Measurements from ENCODE around the gene CREB1.

The CREB1 gene

GRCh38 chr2:207546822-207547221 lies 17.1 kb downstream of the CREB1 start:
- no peak for FAIRE-seq

- FAIRE-seq = no peak
These were observed 19.4 kb downstream of the CREB1 start for GRCh38 chr2:207549145-207549544.

- no peak for FAIRE-seq
These were observed 28.3 kb downstream of the CREB1 start for GRCh38 chr2:207558079-207558491.

GRCh38 chr2:207561386-207562080 lies 31.8 kb downstream of the CREB1 start:
- FAIRE-seq = no peak

- FAIRE-seq = no peak
These were observed 36.2 kb downstream of the CREB1 start for GRCh38 chr2:207565736-207566500.

- no peak for FAIRE-seq
These were observed 37.9 kb downstream of the CREB1 start for GRCh38 chr2:207567671-207568070.

- no peak for FAIRE-seq
These were observed 41.6 kb downstream of the CREB1 start for GRCh38 chr2:207571370-207571769.

- FAIRE-seq = no peak
These were observed 55.2 kb downstream of the CREB1 start for GRCh38 chr2:207584952-207585351.

- no peak for FAIRE-seq
These were observed 57.5 kb downstream of the CREB1 start for GRCh38 chr2:207587305-207587704.

- FAIRE-seq = no peak
These were observed 59.4 kb downstream of the CREB1 start for GRCh38 chr2:207589143-207589542.

- FAIRE-seq = no peak
These were observed 63.5 kb downstream of the CREB1 start for GRCh38 chr2:207593277-207593676.

GRCh38 chr2:207594264-207594663 lies 64.5 kb downstream of the CREB1 start:
- no peak for FAIRE-seq

- FAIRE-seq = no peak
These were observed 65.0 kb downstream of the CREB1 start for GRCh38 chr2:207594731-207595130.

- peak; percentile 59 for FAIRE-seq
These were observed 69.9 kb downstream of the CREB1 start for GRCh38 chr2:207599636-207600035.

- peak; percentile 51 for FAIRE-seq
These were observed 70.5 kb downstream of the CREB1 start for GRCh38 chr2:207600231-207600630.

- no peak for FAIRE-seq
These were observed 72.0 kb downstream of the CREB1 start for GRCh38 chr2:207601774-207602173.

GRCh38 chr2:207603486-207603885 lies 73.7 kb downstream of the CREB1 start:
- FAIRE-seq = no peak

GRCh38 chr2:207606399-207606798 lies 76.6 kb downstream of the CREB1 start:
- FAIRE-seq = no peak

- FAIRE-seq = no peak
These were observed 77.1 kb downstream of the CREB1 start for GRCh38 chr2:207606829-207607228.

- FAIRE-seq = no peak
These were observed 83.0 kb downstream of the CREB1 start for GRCh38 chr2:207612714-207613113.

- FAIRE-seq = no peak
These were observed 85.1 kb downstream of the CREB1 start for GRCh38 chr2:207614824-207615223.

GRCh38 chr2:207616185-207616584 lies 86.4 kb downstream of the CREB1 start:
- no peak for FAIRE-seq

- FAIRE-seq = peak; percentile 97
These were observed 87.4 kb downstream of the CREB1 start for GRCh38 chr2:207617011-207617671.

- FAIRE-seq = no peak
These were observed 90.0 kb downstream of the CREB1 start for GRCh38 chr2:207619764-207620203.
